RWPE2 (cell line): Measurements from ENCODE around the gene GNG4.

ENCODE experiments used
- ATAC-seq: fragments of 200-7000 bp; cut with Tn5 transposase; 3 replicates; pipeline ENCODE4 v1.9.1; 2021; ENCODE audit warnings: low read depth
- DNase-seq: peaks from one replicate; pipeline ENCODE4 v3.0.0-alpha.2; 2020; ENCODE audit warnings: low spot score
- H3K27ac ChIP-seq: fragments of 450-650 bp; 2 replicates; pipeline ENCODE4 v1.5.1; 2017; ENCODE audit warnings: mild to moderate bottlenecking; ENCODE audit not compliant: poor library complexity, severe bottlenecking
- H3K27me3 ChIP-seq: fragments of 250-450 bp; sonication (Bioruptor Pico); 2 replicates; pipeline ENCODE4 v1.5.1; 2021; ENCODE audit warnings: mild to moderate bottlenecking, moderate library complexity; ENCODE audit not compliant: insufficient read depth, poor library complexity, severe bottlenecking
- H3K36me3 ChIP-seq: fragments of 250-450 bp; sonication (Bioruptor Pico); 2 replicates; pipeline ENCODE4 v1.5.1; 2020; ENCODE audit warnings: low read depth, mild to moderate bottlenecking, moderate library complexity
- H3K4me1 ChIP-seq: fragments of 250-450 bp; sonication (Bioruptor Pico); 2 replicates; pipeline ENCODE4 v1.5.1; 2021; ENCODE audit warnings: mild to moderate bottlenecking, moderate library complexity; ENCODE audit not compliant: insufficient read depth, poor library complexity, severe bottlenecking
- H3K4me3 ChIP-seq: fragments of 250-450 bp; sonication (Bioruptor Pico); 2 replicates; pipeline ENCODE4 v1.5.1; 2021; ENCODE audit warnings: mild to moderate bottlenecking, moderate library complexity; ENCODE audit not compliant: severe bottlenecking
- H3K9me3 ChIP-seq: fragments of 250-450 bp; sonication (Bioruptor Pico); 2 replicates; pipeline ENCODE4 v1.5.1; 2021; ENCODE audit warnings: mild to moderate bottlenecking, moderate library complexity; ENCODE audit not compliant: severe bottlenecking
- TF ChIP-seq, protein P1 (sequence below): fragments of 450-650 bp; IDR thresholded peaks from one replicate; pipeline ENCODE4 v1.5.1; 2017; ENCODE audit warnings: mild to moderate bottlenecking, moderate library complexity; ENCODE audit not compliant: poor library complexity, severe bottlenecking

The GNG4 gene

DNA sequence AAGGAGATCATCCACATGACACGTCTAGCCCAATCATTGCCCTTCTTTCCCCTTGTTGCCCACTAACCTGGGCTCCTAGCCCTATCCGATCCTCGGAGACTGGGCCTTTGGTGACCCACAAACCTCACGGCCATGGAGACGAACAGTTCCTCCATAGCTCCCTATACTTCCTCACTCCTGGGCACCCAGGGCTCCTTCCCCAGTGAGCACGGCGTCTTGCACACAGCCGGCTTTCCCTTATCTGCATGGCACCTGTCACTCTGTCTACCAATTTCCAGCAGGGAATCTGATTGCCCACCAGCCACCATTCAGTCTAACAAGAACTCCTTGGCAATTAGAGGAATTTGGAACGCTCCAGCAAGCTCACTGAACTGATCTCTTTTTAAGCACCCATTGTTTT lies 3.1 kb downstream of the GNG4 start:
- H3K27me3 ChIP-seq, result peaks cover 19% of the 10 kb centered on the region
- H3K36me3 ChIP-seq, result no peaks in the 10 kb centered on the region
- no peaks in the 10 kb centered on the region for H3K9me3 ChIP-seq
- DNase-seq (no peak), ATAC-seq (no peak)
- no peaks in the 10 kb centered on the region for H3K4me1 ChIP-seq
- no peak overlapping the region for H3K27ac ChIP-seq
- TF ChIP-seq, protein P1, sequence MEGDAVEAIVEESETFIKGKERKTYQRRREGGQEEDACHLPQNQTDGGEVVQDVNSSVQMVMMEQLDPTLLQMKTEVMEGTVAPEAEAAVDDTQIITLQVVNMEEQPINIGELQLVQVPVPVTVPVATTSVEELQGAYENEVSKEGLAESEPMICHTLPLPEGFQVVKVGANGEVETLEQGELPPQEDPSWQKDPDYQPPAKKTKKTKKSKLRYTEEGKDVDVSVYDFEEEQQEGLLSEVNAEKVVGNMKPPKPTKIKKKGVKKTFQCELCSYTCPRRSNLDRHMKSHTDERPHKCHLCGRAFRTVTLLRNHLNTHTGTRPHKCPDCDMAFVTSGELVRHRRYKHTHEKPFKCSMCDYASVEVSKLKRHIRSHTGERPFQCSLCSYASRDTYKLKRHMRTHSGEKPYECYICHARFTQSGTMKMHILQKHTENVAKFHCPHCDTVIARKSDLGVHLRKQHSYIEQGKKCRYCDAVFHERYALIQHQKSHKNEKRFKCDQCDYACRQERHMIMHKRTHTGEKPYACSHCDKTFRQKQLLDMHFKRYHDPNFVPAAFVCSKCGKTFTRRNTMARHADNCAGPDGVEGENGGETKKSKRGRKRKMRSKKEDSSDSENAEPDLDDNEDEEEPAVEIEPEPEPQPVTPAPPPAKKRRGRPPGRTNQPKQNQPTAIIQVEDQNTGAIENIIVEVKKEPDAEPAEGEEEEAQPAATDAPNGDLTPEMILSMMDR, result no peak
- H3K4me3 ChIP-seq, result no peak overlapping the region

DNA sequence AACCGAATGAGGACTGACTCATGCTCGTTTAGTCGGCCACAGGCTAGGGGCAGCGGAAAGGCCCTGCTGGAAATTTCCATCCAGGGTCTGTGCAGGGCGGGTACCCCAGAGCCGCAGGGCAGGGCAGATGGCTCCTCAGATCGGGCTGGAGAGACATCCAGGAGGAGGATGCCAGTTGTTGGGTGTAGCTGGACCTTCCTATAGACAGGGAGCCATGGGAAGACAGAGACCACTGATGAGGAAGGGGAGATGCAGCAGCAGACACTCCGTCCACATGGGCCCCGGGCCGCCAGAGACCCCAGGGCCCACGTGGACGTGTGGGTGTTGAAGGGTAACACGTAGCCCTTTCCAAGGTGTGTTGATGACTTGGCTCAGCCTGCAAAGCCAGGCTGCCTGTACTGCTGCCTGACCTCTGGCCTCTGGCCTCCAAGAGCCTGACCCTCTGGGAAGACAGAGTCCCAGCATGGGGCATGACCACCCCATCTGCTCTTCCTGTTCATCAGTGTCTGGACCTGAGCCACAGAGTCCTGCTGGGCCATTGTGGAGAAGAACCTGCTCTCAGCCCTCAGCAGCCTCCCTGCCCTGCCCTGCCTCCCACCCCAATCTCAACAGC lies 4.8 kb downstream of the GNG4 start:
- H3K27ac ChIP-seq, result no peak overlapping the region
- ATAC-seq (no peak), DNase-seq (no peak)
- TF ChIP-seq, protein P1, result no peak
- H3K36me3 ChIP-seq, result no peaks in the 10 kb centered on the region
- no peaks in the 10 kb centered on the region for H3K4me1 ChIP-seq
- H3K9me3 ChIP-seq, result no peaks in the 10 kb centered on the region
- H3K27me3 ChIP-seq, result peaks cover 9% of the 10 kb centered on the region
- H3K4me3 ChIP-seq, result no peak overlapping the region

DNA sequence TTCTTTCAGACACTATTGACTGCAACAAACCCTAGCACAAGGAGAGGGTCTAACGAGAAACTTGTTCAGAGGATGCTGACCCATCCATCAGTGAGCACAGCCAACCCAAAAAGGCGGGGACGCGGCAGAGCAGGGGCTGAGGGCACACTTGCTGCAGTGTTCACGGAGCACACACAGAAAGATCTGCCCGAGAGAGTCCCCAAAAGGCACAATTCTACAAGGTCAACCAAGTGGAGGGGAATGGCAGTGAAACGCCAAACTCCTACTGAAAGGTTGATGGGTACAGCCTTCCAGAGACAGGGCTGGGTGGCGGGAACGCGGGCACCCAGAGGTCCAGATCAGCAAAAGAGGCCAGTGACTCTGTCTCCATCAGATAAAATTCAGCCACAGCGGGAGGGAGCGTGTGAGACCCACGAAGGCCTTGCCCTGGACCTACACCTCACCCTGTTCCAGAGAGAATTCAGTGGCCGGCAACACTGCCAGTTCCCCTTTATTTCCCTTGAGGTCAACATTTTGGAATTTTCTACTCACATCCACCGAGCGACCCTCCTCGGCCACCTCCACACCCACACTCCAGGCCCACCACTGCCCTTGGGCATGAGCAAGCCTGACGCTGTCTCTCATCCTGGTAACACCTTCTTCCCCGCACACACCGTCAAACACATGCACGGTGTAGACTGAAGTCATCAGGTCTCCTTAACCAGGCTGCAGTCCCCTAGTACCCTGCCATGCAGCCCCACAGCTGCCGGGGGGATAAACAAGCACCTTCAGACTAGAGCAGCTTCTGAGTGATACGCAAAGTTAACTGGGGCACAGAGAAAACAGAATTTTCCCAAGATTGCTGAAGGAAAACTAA lies 5.5 kb downstream of the GNG4 start:
- Histone ChIP-seq H3K9me3 (no peaks in the 10 kb centered on the region), H3K27me3 (peaks cover 7% of the 10 kb centered on the region), H3K4me3 (no peak overlapping the region), H3K36me3 (no peaks in the 10 kb centered on the region), H3K27ac (no peak overlapping the region), H3K4me1 (no peaks in the 10 kb centered on the region)
- TF ChIP-seq, protein P1, result no peak
- ATAC-seq (no peak), DNase-seq (no peak)

DNA sequence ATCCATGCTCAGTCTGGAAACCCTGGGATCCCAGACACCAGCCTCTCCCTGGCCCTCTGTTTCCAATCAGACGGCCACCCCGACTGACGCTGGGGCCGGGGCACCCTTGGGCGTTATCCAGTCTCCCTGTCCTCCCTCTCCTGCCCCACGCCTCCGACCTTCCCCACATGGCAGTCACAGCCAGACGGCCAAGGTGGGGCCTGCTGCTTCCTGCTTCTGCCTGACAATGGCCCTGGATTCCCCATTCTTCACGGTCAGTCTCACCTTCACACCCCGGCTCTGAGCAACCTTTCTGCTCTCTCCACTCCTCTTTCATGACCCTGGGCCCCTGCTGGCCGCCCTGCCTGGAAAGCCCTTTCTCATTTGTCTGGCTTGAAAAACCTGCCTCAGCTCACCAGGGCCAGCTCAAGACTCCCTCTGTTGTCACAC lies 6.6 kb downstream of the GNG4 start:
- Histone ChIP-seq H3K4me3 (no peak overlapping the region), H3K36me3 (no peaks in the 10 kb centered on the region), H3K27ac (no peak overlapping the region), H3K9me3 (no peaks in the 10 kb centered on the region), H3K4me1 (no peaks in the 10 kb centered on the region), H3K27me3 (no peaks in the 10 kb centered on the region)
- ATAC-seq (no peak), DNase-seq (no peak)
- TF ChIP-seq, protein P1, result no peak
